ENCODE measurements around the gene TNFAIP2.

The TNFAIP2 gene

DNA sequence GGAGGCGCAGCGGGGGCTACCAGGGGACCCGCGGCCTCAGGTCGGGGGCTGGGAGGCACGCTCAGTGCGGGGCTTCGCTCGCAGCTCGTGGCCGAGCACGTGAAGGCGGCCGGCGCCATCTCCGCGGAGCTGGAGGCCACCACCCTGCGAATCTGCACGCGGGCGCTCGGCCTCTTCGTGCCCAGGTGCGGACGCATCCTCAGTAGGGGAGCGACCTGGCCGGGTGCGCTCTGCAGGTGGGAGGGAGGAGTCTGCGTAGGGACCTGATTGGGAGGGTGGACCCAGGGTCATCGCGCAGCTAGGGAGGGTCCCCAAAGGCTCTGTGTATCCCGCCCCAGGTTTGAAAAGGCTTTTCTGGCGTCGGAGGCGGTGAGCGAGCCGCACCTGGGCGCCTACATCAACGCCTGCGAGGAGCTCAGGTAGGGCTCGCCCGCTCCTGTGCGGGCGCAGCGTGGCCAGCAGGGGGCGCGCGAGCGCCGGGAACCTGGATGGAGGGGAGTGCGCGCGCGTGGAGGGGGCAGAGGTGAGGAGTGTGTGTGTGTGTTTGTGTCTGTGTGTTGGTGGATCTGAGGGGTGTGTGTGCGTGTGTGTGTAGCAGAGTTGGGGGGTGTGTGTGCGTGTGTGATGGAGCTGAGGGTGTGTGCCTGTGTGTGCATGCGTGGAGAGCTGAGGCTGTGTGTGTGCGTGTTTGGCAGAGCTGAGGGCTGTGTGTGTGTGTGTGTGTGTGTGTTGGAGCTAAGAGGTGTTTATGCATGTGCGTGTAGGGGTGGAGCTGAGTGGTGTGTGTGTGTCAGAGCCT is 18.4 kb upstream of the TNFAIP2 start:
- peak; percentile 96 for TF ChIP-seq CTCF (IDR thresholded peaks at IDR 0.05)
- peak overlapping the region; percentile 54 for H3K4me3 ChIP-seq
- no peak for DNase-seq (ENCODE audit: low spot score)
- no peak overlapping the region for H3K27ac ChIP-seq

DNA sequence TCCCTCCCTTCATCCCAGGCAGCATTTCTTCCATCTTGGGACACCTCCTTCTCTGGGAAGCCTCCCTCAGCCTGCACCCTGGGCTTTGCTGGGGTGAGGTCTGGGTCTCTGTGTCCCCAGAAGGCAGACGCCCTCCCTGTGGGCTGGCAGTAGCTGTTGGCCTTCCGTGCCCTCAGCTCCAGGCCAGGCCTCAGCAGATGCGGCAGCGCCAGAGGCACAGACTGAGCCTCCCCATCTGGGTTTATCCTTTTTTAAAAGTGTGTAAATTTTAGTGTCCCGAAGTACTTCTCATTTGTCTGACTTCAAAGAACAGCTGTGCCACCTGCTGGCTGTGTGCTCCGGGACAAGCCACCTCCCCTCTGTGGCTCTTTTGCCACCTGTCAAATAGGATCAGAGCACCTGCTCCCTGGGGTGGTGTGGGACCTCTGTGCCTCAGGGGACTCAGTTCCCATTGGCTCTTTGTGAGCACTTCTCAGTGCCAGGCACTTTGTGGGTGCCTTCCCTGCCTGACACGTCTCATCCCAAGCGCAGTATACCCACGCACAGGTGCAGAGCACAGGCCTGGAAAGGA is 17.6 kb upstream of the TNFAIP2 start:
- no peak for TF ChIP-seq CTCF (IDR thresholded peaks at IDR 0.05)
- DNase-seq (ENCODE audit: low spot score): no peak

GRCh38 chr14:103107455-103107854 is 15.8 kb upstream of the TNFAIP2 start:
- Histone ChIP-seq H3K4me3 (no peak overlapping the region), H3K27ac (no peak overlapping the region)
- TF ChIP-seq CTCF (IDR thresholded peaks at IDR 0.05): no peak
- DNase-seq (ENCODE audit: low spot score): no peak

More for the DNA sequence above, 17.6 kb upstream of the TNFAIP2 start:
- Histone ChIP-seq H3K4me3 (no peak overlapping the region), H3K27ac (no peak overlapping the region)

GRCh38 chr14:103107941-103108748 is 15.1 kb upstream of the TNFAIP2 start:
- no peak for TF ChIP-seq CTCF (IDR thresholded peaks at IDR 0.05)
- Histone ChIP-seq H3K4me3 (no peak overlapping the region), H3K27ac (no peak overlapping the region)
- no peak for DNase-seq (ENCODE audit: low spot score)

DNA sequence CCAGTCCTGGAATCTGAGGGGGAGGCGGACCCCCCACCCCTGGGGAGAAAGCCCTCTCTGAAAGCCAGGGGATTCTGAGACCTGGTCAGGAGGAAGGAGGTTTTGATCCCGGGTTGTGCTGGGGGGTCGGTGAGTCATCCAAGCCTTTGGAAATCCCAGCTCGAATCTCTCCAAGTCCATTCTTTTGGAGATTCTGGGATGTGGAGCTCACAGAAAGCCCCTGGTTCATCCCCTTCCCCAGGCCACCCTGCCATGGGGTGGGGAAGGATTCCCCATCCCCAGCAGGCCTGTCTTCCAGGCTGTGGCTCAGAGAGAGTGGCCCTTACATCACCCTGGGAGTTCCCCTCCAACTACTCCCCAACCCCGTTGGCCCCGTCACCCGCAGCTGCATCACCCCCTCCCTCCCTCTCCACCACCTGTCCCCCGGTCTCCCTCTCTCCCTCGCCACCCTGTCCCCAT is 14.5 kb upstream of the TNFAIP2 start:
- no peak overlapping the region for H3K27ac ChIP-seq
- no peak overlapping the region for H3K4me3 ChIP-seq
- no peak for DNase-seq (ENCODE audit: low spot score)
- TF ChIP-seq CTCF (IDR thresholded peaks at IDR 0.05): no peak

GRCh38 chr14:103109535-103110441 is 13.5 kb upstream of the TNFAIP2 start:
- Histone ChIP-seq H3K27ac (peak overlapping the region in 1 of 2 donors; percentile 22), H3K4me3 (peak overlapping the region; percentile 25)
- no peak for DNase-seq (ENCODE audit: low spot score)
- TF ChIP-seq CTCF (IDR thresholded peaks at IDR 0.05): no peak
